NCI-H82 (cell line): Measurements from ENCODE around the gene ZFAND3.
"Not testable (repeated sequence)": the region's sequence is repeated elsewhere in the genome, so short reads cannot be mapped to it uniquely, and the experiment has no call there.

Experiments used
- DNase-seq: peaks from one replicate; lab custom pipeline; 2025; lab: John Stamatoyannopoulos, UW

The ZFAND3 gene

GRCh38 chr6:38091613-38092012 lies 272.1 kb downstream of the ZFAND3 start:
- peak; percentile 83 for DNase-seq

- no peak for DNase-seq
Measured at GRCh38 chr6:38092465-38092864, 272.9 kb downstream of the ZFAND3 start.

- DNase-seq: no peak
Measured at GRCh38 chr6:38092964-38093363, 273.4 kb downstream of the ZFAND3 start.

GRCh38 chr6:38095054-38095453 lies 275.5 kb downstream of the ZFAND3 start:
- DNase-seq: no peak

- DNase-seq: no peak
Measured at GRCh38 chr6:38099221-38099620, 279.7 kb downstream of the ZFAND3 start.

- no peak for DNase-seq
Measured at GRCh38 chr6:38100380-38100779, 280.9 kb downstream of the ZFAND3 start.

- DNase-seq: no peak
Measured at GRCh38 chr6:38103921-38104320, 284.4 kb downstream of the ZFAND3 start.

- no peak for DNase-seq
Measured at GRCh38 chr6:38105066-38105465, 285.5 kb downstream of the ZFAND3 start.

- no peak for DNase-seq
Measured at GRCh38 chr6:38107073-38107472, 287.5 kb downstream of the ZFAND3 start.

- DNase-seq: peak; percentile 84
Measured at GRCh38 chr6:38110481-38110971, 291.0 kb downstream of the ZFAND3 start.

GRCh38 chr6:38112181-38112580 lies 292.7 kb downstream of the ZFAND3 start:
- DNase-seq: no peak

GRCh38 chr6:38113825-38114576 lies 294.5 kb downstream of the ZFAND3 start:
- peak; percentile 45 for DNase-seq

- no peak for DNase-seq
Measured at GRCh38 chr6:38114976-38115625, 295.6 kb downstream of the ZFAND3 start.

GRCh38 chr6:38115626-38116008 lies 296.1 kb downstream of the ZFAND3 start:
- no peak for DNase-seq

GRCh38 chr6:38116248-38116647 lies 296.7 kb downstream of the ZFAND3 start:
- DNase-seq: no peak

- DNase-seq: no peak
Measured at GRCh38 chr6:38117281-38117680, 297.8 kb downstream of the ZFAND3 start.

- DNase-seq: no peak
Measured at GRCh38 chr6:38118791-38119365, 299.4 kb downstream of the ZFAND3 start.

- DNase-seq: no peak
Measured at GRCh38 chr6:38119516-38119915, 300.0 kb downstream of the ZFAND3 start.

GRCh38 chr6:38124224-38124926 lies 304.8 kb downstream of the ZFAND3 start:
- not testable (repeated sequence) for DNase-seq

- no peak for DNase-seq
Measured at GRCh38 chr6:38127284-38127683, 307.8 kb downstream of the ZFAND3 start.

GRCh38 chr6:38131527-38131965 lies 312.0 kb downstream of the ZFAND3 start:
- DNase-seq: no peak

- DNase-seq: no peak
Measured at GRCh38 chr6:38133932-38134703, 314.6 kb downstream of the ZFAND3 start.
